ENCODE data around the gene B9D1.

B9D1 gene

DNA sequence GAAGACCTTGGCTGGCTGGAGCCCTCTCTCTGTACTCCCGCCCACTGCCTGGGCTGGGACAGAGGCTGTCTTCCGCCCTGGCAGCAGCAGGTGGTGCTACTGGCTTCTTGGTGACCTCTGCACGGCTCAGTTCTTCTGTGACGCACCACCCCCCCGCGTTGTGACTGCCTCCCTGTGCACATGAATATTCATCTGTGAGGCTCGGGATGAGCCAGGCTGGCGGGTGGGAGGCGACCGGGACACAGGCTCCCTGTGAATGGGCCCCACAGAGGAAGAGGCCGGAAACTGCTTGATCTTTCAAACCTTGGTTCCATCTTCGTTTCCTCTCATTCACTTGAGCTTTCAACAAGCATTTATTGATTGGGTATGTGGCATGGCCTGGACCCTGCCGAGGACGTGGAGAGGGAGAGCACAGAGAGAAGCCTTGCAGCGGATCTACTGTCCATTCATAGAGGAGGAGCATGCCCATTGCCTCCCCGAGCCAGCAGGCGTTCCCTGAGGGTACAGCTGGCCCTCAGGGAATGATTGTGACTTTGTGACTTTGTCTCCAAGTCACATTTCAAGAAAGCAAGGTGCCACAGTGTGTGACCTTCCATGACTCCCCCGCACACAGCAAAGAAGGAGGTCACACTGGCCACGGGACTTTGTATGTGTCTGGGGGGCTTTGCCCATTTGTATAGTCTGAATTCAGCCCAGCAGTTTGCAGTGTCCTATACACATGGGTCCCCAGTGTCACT is 45.0 kb downstream of the B9D1 start:
- DNase-seq, result peak in 1 of 2 donors; percentile 39

DNA sequence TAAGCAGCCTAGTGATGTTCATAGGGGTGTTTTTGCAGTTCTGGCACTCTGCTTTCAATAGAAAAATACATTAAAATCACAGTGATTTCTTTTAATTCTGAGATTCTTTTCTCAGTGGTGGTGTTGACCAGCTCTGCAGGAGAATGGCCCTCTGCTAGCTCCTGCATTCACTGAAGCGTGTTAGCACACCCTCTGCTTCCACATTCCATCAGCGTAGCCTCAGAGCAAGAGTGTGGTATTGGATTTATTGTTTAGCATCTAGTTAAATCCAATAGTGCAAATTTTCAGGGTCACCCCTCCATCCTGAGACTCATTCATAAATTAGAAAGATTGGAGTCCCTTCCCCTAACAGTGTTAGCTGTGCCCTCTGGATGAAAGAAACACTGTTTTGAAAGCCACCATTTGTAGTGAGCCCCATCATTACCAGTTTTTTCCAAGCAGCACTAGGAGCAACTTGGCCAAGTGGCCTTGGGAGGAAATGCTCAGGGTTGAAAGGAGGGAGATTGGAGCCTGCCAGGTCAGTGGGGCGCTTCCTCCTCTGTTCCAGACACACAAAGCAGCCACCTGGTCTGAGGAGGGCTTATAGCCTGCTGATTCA is 45.7 kb downstream of the B9D1 start:
- no peak for DNase-seq

DNA sequence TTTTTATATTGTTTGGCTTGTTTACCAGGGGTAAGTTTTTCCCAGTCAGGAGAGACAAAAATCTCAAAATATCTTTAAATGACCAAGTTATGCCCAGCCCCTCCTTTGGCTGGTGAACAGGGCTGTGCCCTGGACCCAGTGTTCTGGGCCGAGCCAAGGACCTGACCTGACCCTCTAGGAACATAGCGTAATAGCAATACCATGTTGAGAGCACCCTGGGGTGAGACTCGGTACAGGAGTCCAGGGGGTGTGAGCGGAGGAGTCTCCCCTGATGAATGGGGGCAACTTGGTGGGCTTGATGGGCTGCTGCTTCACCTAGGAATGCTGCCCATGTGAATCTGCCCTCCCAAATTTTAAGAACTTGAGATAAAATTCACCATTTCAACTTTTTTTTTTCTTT is 47.4 kb downstream of the B9D1 start:
- DNase-seq, result no peak

GRCh38 chr17:19313746-19314651 is 48.5 kb downstream of the B9D1 start:
- no peak for DNase-seq

GRCh38 chr17:19313066-19313745 is 49.3 kb downstream of the B9D1 start:
- no peak for DNase-seq

DNA sequence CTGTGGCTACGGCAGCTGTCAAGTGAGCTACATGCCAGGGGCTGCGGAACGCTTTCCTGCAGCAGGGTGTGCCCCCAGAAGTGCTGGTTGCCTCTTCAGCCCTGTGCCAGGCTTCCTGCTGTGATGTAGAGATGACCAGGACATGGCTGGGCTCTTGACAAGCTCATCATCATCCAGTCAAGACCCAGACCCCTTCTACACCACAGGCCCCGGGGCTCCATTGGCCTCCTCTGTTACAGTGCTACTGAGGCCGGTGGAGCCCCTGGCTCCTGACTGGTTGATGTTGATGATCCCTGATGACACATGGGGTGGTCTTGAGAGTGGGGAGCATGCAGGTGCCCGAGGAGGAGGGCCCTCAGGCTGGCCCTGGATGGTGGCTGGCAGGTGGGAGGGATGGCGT is 50.1 kb downstream of the B9D1 start:
- no peak for DNase-seq

GRCh38 chr17:19311421-19312215 is 50.9 kb downstream of the B9D1 start:
- DNase-seq, result peak in 1 of 2 donors; percentile 23

DNA sequence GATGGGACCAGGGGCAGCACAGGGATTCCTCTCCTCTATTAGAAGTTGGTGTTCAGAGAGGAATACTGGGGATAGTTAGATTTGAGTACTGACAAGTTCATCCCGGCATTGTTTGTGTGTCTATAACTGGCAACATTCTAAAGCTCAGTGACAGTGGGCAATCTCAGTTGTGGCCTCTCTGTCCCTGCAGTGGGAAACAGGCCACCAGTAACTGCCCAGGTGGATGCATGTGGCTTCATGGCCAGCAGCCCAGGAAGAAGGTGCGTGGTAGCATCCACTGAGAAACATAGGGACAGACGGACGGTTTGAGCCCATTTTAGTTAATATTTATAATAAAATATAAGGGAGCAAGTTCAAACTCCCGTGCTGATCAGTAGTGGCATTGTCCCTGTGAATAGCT is 51.5 kb downstream of the B9D1 start:
- DNase-seq, result no peak

GRCh38 chr17:19310151-19310550 is 52.4 kb downstream of the B9D1 start:
- DNase-seq, result no peak

DNA sequence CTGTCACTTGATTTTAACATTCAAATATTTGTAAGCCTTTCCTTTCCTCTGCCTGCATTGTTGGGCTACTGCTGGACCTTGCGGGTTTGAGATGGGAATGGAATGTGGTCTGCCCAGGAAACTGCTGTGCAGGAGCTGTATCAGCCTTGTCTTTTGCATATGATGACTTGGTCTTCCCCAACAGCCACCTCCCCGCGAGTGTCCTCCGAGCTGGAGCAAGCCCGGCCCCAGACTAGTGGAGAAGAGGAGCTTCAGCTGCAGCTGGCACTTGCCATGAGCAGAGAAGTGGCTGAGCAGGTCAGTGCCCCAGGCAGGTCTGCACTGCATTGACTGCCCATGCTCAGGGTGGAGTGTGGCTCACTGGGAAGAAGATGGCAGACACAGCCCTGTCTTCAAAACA is 52.8 kb downstream of the B9D1 start:
- no peak for DNase-seq

DNA sequence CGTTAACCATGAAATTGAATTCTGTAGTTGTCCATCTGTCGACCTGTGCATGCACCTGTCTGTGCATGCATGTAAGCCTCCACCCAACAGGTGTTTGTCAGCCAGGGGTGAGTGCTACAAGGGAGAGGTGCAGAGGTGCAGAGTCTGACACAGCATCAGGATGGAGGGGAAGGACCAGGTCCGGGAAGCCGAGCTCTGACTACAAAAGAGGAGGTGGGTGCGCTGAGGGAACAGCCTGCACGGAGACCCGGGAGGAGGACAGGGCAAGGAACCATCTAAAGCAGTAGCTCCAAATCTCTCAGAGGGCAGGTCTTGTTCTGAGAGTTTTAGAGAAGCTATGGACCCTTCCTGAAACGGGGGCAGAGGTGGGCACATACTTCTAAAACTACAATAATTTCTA is 54.1 kb downstream of the B9D1 start:
- DNase-seq, result no peak

GRCh38 chr17:19307521-19307920 is 55.0 kb downstream of the B9D1 start:
- no peak for DNase-seq

DNA sequence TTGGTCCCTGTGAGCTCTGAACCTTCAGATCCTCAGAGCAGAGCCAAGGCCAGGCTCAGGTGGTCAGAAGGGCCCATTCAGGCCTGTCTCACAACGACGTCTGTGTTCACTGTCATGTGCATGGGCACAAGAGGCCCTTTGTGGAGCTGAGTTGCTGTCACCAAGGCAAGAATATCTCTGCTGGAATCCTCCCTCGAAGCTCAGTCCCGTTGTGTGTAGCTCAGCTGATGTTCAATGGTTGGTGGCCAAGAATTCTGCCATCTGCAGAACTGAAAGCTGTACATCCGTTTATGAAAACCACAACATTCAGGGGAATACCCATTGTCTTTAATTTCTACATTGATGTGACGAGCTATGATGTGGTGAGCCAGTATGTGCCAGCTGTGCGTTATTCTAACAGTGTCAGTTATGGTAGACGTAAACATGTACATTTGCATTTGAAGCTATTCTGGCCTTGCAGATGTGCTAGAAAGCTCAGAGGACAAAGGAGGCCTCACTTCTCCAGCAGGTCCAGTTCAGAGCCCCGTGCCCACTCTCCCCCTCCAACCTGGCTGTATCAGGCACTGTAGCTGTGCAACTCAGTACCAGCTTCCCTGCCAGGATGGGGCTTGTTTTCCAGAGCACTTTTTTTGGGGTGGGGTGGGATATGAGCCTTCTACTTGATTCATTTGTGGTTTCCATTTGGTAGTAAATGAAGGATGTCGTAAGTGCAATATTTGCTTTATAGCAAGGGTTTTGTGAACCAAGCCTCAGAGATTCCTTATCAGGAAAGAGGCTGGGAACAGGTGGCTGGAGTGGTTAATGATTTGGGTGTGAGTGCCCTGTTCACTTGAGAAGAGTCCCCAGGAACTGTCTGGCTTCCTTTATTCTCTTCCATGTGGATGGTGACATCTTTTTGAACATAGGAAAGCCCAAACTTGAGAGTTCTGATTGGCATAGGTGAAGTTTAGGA is 56.1 kb downstream of the B9D1 start:
- peak; percentile 72 for DNase-seq

DNA sequence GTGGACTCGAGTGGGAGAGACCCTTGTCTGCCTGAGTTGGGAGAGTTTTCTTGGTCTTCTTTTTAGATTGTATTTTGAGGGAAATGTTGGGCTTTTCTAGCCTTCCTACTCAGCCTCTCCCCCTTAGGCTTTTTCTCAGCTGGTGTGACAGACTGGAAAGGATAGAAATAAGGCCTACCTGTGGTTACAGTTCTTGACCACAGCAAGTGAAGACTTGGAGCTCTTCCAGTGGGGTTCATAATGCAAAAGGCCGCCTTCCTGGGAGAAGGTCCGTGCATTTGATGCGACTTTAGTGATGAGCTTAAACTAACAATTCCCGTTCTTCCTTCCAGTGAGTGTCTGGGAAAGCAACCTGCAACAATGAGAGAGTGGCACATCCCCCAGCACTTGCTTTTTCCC is 56.8 kb downstream of the B9D1 start:
- DNase-seq, result no peak

GRCh38 chr17:19305256-19305655 is 57.3 kb downstream of the B9D1 start:
- no peak for DNase-seq

DNA sequence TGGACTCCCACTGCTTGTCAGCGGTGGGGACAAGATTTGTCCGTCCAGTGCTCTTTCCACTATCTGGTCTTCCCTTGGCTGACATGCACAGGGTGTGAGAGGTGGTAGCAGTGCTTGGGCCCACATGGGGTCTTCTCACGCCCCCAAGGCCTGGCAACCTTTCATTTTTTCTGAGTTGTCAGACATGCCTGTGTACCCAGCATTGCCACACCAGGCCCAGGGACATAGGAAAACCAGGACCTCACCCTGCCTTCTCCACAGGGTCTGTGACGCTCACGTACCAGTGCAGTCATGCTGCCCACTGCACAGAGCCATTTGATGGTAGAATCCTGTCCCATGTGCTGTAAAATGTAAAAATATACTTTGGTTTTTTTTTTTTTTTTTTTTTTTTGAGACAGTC is 57.8 kb downstream of the B9D1 start:
- no peak for DNase-seq

DNA sequence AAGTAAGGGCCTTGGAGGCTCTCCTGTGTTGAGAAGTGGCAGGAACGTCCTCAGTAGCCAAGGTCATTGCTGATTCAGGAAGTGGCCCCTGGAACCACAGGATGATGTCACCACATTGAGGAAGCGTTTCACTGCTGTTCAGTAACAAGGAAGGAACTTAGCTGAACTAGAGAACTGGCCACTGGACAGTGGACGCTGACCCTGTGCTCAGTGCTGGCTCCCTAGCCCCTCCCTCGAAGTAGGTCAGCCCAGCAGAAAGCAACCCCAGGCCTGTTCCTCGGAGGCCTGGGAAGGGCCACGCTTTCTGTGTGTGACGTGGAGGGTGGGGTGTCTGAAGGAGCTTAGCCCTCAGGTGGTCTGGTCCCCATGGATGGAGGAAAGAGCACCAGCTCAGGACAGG is 58.3 kb downstream of the B9D1 start:
- peak; percentile 18 to 74 for DNase-seq

- DNase-seq, result no peak
These were observed 59.2 kb downstream of the B9D1 start for GRCh38 chr17:19303367-19303776.

DNA sequence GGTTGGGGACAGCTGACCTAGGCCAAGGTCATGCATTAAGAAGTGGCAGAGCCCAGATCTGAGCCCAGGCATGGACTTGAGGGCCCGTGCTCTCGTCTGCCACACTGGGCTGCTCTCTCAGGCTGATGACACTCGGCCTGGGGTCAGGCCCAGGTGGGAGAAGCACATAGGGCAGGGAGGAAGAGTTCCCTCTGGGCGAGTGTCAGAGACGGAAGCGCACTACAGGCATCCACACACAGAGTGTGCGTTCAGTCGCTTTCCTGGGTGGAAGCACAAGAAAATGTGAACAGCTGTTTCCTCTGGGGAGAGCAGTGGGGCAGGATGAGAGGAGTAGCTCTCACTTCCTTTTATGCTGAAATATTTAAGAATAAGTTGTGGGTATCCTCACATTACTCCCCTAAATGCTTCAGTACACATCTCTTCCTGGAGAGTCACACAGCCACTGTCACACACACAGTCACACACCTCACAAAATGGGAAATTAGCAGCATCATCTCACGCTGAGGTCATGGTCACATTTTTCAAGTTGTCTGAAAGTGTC is 59.7 kb downstream of the B9D1 start:
- peak in 1 of 2 donors; percentile 27 for DNase-seq

DNA sequence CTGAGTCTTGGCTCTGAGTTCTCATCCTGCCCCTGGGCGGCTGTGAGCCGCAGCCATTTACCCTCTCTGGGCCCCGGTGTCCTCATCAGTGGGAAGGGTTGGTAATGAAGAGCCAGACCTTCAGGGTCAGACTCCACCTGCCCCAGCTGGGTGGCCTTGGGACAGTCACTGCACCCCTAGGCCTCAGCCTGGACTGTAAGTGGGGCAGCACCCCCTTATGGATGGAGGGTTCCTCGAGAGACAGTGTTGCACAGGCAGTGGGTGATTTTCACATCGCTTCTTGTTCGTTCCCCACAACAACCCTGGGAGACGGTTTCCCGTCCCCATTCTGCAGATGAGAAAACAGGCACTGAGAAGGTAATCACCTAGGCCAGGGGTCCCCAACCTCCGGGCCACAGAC is 60.5 kb downstream of the B9D1 start:
- DNase-seq, result no peak
